OCI-M2 (cell line): Measurements from ENCODE around the gene DOCK10.

Experiments
- DNase-seq: peaks from one replicate; lab custom pipeline; 2025; ENCODE audit not compliant: unreplicated experiment; lab: John Stamatoyannopoulos, UW

DOCK10 gene

DNA sequence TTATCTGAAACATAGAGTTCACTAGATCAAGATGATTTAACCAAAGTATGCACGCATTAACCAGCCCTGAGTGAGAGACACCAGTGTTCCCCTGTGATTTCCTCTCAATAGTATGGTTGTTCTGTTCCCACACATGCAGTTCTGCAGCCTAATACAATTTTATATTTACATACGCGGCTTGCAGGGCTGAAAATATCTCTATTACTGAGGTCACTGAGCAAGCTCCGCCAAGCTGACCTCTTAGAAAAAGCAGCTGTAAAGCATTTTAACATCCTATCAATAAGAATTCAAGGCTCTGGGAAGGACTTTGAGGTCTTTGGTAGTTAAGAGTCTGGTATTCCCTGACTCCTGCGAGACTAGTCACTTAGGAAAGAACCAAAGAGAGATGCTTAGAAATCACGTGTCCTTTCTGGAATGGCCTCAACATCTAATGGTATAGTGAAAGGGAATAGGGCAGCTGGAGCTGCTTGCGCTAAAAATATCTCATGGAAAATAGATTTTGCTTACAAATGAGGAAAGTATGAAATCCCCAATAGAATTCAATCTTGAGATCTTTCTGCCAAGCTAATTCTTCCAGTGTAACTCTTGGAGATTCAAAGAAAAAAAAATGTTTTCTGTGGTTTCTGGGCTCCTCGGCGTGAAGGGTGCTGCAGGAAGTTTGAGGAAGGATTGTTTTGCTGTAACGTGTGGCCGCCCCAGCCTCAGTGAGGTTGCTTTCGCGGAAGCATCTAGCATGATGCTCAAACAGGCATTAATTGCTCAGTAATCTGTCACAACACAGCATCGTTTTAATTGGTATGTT is 59.2 kb downstream of the DOCK10 start:
- no peak for DNase-seq

DNA sequence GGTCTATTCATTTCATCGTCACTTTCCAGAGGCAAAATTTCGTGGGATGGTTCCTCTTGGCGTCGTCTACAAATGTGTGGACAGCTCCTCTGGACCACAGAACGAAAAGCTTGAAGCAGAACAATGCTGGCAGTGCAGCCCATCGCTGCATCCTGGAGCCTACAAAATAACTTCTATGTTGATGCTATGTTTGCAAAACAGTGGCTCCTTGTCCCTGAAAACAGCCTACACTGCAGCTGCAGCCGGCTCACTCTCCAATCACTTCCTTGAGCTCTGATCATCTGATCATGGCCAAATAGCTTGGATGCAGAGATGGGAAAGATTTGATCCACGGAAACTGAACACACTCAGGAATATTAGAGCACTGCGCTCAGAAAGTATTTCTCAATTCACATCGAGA is 60.0 kb downstream of the DOCK10 start:
- no peak for DNase-seq

DNA sequence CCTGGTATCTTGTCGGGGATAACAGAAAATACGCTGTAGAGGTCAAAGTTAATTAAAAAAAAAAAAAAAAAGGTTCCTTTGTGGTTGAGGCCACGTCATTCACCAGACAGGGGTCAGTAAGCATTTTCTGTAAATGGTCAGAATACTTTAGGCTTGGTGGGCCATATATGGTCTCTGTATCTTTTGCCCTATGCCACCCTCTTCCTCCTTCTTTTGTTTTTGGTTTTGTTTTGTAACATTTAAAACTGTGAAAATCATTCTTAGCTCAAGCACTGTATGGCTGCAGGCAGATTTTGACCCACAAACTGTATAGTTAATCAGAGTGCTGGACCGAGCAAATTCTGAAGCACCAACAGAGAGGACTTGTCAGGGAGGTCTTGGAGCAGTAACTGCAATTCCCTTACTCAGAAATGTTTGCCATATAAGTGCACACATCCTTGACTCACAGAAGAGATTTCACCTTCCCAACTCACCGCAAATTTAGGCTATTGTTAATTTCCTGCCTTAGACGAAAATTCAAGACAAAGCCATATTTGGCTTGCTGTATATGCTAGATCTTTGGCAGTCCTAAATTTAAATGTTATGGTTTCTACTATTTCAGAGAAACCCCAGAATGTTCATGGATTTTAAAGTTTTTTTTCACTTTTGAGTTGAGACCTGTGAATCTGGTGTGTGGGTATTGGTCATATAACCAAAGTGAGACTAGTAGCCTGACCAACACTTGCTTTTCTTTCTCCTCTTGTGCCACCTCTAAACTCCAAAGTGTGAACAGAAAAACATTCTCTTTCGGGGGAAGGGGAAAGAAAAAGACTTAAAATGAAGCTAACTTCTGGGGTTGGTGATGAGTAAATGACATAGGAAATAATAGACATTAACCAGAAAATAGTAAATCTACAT is 65.4 kb downstream of the DOCK10 start:
- DNase-seq = no peak

DNA sequence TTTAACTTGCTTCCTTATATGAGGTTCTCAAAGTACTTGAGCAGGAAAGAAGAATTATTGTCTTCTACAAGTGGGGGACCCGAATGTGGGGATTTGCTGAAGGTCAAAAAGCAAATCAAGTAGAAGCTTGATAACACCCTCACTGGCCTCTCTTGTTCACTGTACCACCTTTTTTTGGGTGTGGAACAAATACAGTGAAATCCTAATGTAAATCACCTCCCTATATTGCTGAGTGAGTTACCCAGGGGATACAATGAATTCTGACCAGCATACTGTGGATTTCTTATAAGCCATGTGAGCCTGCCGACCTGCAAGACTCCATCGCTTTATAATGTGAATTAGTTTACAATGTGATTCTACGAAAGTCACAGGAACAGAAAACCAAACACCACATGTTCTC is 66.5 kb downstream of the DOCK10 start:
- no peak for DNase-seq

DNA sequence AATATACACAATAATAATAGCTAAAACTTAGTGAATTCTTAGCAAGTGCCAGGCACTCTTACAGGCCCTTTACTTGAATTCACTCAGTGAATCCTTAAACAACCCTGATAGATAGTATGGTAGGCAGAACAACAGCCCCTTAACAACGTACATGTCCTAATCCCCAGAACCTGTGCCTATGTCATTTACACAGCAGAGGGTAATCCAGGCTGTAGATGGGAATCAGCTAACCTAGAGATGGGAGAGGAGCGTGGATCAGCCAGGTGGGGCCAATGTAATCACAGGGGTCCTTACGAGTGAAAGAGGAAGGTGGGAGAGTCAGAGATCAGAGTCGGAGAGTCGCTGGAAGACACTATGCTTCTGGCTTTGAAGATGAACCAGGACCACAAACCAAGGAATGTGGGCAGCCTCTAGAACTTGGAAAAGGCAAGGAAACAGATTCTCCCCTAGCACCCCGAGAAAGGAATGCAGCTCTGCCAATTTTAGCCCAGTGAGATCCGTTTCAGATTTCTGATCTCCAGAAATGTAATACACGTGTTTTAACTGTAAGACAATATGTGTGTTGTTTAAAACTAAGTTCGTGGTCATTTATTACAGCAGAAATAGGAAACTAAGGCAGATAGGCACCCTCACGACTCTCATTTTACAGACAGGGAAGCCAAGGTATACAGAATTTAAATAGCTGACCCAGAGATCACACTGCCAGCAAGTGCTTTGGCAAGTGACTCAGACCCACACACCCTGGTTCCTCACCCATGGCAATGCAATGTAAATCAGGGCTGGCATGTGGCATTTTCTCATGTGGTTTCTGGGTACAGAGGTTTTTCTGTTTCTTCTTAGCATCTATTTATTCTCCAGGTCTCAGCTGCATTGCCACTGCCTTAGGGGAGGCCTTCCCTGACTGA is 68.9 kb downstream of the DOCK10 start:
- no peak for DNase-seq

DNA sequence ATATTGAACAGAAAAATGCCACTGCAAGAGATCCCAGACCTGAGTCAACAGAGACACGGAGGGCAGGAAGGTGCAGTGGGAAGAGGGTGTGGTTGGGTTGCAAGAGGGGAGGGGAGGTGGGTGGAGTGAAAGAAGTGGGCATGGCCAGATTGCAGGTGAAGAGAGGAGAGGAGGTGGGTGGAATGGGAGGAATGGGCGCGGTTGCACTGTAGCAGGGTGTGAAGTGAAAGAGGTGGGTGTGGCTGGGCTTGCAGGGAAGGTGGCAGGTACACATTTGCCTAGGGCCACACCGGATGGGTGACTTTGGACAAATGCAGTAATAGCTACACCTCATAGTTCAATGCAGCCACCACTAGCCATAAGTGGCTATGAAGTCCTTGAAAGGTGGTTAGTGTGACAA is 71.1 kb downstream of the DOCK10 start:
- DNase-seq = no peak

DNA sequence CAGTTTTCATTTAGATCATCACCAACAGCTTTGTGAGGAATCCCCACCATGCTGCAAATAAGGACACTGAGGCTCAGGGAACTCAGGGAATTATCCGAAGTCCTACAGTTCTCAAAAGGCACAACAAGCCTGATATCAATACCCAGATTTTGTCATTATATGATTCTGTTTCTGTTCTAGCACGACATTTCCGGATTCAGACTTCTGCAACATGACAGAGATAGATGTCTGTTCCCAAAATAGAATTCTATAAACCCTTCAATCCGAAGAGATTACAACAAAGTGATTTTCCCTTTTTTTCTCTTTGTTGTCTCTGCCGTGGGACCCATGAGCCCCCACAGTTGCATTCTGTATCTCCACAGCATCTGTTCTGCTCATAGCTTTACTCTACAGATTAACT is 72.0 kb downstream of the DOCK10 start:
- DNase-seq = no peak

DNA sequence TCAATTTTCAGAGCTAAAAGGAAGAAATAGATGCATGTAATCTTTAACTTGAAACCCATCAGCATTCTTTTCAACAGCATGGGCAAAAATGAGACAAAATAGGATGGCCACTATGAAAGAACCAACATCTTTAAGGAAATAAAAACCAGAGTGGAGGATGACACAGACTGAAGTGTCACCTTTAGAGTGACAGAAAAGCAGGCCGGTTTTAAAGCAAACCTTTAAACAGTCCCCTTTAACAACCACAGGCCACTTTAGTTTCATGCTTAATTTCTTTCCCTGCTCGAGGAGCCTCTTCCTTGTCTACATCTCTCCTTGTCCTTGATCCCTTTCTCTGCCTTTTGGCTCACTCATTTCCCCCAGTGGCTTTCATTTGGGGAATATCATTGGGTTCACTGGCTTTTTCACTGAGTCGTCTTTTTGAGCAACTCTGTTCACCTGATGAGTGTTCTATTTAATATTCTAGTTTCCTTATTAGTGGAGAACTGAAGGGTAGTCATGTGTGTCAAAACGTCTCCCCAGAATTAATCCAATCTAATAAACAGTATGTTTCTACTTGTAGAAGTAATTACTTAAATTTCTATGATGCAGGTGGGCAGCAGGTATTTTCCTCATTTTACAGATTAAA is 72.5 kb downstream of the DOCK10 start:
- no peak for DNase-seq

DNA sequence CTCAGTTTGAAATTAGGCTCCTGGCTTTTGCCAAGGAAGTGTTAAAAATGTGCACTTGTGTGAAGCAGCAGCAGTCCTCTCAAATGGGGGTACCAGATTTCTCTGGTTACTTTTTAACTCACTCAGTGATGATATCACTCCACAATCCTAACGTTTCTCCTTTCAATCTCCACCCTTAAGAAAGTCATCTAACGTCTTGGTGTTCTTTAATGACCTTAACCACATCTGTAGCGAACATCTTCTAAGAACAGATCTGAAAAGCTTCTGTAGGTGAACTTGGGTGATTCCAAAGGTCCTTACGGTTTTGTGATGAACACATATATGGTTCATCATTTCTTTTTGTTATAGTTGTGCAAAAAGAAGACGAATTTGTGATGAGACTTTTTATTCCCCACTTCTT is 73.2 kb downstream of the DOCK10 start:
- DNase-seq = no peak

DNA sequence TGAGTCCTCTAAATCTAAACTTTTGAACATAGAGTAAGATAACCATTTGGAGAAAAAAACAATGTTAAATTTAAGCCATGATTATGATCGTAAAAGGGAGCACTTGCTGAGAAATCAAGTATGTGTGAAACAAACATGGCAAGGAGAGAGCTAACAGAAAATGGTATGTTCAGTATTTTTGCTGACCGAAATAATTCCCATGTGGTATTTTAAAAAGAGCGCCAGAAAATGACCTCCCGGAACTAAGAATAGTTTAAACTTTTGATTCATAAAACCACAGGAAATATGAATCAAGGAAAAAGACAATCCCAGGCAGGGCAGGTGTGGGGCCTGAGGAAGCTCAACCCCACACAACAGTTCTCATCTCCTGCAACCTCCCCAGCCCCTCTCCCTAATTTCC is 74.2 kb downstream of the DOCK10 start:
- DNase-seq = no peak

DNA sequence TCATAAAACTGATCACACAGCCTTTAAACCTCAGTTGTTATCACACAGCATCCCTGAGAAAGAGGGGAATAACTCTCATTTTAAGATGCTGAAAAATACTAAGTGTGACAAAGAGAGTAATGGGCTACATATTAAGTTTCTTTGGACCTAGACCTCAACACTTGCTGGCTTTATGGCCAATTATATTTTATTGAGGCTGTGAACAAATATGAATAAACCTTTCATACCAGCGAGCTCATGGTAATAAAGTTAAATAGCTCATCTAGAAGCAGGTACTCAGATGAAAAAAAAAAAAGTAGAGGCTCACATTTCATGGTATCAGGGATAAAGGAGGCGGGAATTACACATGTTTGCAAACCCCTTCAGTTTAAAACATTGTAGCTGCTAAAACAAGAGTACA is 75.7 kb downstream of the DOCK10 start:
- DNase-seq = no peak

DNA sequence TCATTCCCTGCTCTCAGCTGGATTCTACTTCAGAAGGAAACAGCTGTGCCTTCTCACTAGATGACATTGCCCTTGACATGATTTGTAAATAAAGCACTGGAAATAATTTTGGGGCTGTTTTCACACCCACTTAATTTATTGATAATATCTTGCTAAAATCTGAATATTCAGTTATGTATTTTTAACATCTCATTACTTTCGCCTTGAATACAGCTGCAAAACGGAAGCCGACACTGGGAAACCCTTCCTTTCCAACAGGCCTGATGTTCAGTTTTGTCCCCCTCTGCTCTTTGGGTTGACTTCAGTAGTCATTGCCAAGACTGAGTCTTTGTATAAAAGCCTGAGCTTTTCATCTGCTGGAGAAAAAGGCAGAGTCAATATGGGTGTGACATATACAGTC is 82.7 kb downstream of the DOCK10 start:
- DNase-seq = no peak

DNA sequence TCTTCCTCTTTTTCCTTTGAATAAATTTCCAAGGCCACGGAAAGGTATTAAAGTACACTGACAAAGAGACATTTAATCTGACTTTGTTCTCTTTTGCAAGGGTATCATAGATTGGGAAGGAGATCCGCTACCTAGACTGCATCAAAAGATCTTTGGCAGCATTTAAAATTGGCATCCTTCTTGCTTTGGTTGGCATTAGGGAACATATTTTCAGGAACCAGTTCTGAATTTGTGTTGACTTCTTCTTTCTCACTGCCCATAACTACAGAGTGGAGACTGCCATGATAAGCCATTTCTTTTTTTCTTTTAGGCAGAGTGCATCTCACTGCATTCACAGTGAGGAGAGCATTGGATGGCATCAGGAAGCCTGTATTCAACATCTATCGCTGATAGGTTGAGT is 83.4 kb downstream of the DOCK10 start:
- DNase-seq = no peak

DNA sequence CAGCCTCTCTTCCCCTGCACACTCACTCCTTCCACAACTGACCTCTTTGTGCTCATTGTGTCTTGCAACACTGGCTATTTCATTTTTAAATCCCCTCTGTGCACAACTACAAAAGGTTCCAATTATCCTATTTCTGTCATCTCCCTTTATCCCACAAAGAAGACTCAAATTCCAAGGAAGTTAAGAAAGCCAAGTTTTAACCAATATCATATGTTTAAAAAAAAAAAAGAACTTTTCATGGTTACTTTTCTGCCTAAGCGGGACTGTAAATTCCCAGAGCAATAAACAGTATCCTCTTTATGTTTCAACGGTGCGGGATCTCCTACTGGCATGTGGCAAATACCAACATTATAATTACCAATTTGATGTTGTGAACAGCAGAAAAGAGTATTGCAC is 83.8 kb downstream of the DOCK10 start:
- no peak for DNase-seq

DNA sequence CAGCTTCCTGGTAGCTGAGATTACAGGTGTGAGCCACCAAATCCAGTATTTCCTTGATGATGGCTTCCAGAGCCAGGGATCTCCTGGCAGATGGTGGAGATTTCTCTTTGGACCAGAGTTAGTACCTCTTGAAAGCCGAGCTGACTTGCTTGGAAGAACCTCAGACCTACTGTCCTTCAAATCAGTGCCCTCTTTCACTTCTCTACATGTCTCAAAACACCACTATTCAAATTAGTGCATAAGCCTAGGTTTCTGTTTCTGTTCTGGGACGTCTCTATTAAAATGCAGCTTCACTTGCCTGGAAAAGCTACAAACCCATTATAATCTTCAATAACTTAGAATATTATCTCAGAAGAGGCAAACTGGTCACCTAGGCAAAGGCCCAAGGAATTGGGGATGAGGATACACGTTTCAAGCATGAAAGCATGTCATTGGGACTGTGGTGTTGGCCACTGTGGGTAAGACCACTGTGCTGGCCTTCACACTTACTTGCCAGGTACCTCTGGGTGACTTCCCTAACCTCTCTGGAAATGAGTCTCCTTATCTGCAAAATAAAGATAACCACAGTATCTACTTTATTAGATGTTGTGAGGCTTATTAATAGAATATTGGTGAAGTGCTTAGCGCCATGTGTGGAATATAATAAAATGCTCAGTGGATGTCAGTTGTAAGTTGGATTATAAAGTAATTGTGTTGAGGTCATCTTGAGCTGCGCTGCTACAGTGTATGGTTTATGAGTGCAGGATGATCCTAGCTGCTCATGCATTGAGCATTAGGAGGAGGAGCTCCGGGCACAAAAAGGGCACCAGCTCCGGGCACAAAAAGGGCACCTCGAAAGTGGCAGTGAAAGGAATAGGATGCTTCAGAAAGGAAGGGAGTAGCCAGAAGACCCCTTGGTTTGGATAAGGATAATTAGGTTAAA is 84.5 kb downstream of the DOCK10 start:
- no peak for DNase-seq

DNA sequence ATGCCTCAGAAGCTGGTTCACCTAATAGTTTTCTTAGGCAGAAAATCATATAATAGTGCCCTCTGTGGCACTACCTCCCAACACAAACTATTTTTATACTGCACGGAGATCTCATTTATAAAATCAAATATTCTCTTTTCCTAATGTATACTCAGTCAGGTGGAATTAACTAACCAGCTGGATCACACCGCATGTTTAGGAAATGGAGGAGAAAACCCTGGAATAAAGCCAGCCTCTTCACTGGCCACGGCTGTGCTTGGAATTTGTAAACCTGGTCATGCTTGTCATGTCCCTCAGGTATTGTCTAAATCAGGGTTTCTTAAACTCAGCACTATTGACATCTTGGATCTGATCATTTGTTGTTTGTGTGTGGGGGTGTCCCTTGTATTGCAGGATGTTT is 85.6 kb downstream of the DOCK10 start:
- DNase-seq = no peak

DNA sequence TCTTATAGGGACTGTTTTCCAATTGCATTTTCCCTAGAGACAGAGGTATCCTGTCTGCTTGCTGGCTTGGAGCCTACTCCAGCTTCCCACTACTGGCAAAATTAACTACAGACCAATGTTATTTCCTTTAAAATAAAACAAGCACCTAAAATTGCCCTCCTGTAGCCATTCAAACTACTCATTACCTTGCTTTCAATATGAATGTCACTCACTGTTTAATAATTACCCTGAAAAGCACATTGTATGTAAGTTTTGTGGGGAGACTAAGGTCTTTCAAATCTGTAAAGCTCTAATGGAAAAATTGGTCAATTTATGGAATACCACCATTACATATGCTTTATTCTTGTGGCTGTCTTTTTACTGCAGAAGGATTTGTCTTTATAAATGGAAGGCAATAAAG is 87.3 kb downstream of the DOCK10 start:
- DNase-seq = no peak

DNA sequence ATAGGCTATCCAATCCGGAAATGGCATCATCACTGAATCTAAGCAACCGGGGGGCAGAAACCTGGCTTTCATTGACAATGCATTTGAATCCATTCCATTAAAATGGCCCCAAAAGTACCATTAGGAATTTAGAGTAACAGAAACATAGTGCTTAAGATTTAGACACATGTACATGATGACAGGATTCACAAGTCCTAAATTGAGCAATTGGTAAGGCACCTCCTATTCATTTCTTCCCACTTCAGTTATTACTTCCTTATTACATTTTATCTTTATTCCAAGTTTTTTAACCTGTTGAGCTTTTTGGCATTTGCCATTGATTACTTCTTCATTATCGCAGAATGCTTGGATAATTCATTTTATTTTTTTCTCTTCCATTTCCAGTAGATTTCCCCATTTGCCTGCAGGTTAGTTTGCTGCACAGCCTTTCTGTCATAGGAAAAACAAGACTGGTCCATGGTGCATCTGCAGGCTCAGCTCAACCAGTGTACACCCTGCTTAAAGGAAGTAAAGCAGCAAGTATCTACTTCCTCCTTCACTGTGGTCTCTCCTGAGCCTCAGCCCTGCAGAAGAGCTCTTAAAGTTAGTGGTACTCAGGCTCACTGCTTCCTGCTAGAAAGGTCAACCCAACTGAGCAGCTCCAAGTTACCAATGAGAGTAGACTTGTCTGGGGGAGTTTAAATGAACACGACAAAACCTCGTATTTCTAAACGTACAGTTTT is 89.2 kb downstream of the DOCK10 start:
- DNase-seq = no peak
